Dedifferentiated amniotic fluid mesenchymal stem cell (primary cell): ENCODE results near the gene SPNS3.

ENCODE experiments used
- DNase-seq: peaks from one replicate; pipeline ENCODE4 v3.0.0-alpha.2; 2016; ENCODE audit errors: extremely low spot score

The SPNS3 gene

DNA sequence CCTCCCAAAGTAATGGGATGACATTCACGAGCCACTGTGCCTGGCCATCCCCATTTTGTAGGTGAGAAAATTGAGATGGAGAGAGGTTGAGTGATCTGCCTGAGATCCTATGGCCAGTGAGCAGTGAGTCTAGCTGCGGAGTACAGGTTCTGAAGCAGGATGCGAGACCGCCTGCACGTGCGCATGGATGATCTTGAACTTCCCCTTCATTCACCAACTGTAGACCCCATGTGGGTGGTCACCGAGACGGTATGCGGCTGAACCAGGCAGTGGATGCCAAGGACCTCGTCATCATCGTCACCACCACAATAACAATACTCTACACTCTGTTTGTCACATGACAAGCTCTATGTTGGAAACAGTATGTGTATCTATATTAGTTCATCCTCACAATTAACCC is 6.2 kb upstream of the SPNS3 start:
- DNase-seq, result no peak

DNA sequence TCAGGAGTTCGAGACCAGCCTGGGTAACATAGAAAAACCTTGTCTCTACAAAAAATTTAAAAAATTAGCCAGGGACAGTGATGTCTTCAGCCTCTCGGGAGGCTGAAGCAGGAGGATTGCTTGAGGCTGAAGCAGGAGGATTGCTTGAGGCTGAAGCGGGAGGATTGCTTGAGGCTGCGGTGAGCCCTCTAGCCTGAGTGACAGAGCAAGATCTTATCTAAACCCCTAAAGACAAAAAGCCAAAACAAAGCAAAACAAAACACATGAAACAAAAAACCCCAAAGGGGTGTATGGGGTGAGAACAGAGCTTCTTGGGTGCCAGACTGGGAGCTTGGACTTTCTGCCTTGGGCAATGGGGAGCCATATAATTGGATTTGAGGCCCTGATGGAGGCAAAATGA is 2.6 kb downstream of the SPNS3 start:
- no peak for DNase-seq

DNA sequence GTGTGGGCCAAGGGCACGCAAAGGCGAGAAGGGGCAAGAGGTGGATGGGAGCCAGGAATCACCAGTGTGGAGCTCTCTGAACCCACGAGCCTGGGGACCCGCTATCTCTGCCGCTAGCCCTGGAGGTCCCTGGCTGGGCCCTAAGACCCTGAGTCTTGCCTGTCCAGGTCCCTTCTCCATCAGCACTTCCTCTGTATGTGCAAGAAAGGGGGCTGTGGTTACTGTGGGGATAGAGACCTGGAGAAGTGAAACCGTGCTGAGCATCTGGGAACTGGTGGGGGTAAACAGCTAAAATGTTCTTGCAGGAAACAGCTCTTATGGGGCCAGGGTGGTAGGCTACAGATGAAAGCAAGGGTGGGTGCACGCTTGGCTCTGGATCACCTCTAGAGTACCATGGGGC is 3.1 kb downstream of the SPNS3 start:
- no peak for DNase-seq

DNA sequence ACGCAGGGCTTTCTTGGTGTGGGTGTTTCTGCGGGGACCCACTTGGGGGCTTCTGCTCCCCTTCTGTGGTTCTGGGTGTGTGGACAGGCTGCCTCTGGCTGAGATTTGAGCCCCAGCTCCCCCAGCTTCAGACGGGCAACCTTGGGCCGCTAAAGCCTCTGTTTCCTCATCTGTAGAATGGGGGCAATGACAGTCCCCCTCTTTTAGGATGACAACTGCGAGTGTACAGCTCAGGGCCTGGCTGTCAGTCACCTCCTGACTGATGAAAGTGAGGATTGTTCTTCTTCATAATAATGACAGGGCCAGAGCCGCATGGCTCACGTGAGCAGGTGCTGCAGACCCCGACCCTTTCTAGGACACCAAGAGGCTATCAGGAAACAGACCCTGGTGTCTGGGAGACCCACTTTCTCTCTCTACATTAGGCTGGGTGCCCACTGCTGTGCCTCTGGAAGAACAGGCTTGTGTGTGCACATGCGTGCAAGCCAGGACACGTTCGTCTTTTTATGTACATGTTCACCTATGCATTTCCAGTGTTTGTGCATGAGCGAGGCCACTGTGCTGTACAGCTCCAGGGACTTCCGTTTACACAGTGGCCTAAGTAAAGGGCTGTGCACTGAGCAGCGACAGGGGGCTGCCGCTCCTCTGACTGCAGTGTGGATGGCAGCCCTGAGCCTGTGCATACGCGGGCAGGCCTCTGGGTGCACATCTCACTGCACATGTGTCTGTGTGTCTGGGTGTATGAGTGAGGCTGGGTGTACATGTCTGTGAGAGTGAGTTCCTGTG is 4.6 kb downstream of the SPNS3 start:
- no peak for DNase-seq

DNA sequence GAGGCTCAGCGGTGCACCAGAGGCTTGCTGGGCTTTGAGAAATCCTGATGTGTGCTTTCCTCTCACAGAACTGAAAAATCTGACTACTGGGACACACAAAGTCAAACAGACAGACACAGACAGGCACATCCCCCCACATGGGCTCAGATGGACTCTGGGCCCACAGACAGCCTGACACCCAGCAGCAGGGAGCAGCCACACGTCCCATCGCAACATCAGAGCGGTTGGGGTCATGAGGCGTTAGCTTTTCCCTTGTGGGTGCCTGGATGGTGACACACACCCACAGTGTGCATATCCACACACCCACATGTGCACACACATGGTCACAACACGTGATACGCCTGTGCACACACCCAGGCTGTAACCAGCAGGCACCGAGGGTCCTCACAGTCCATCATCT is 6.3 kb downstream of the SPNS3 start:
- DNase-seq, result no peak

DNA sequence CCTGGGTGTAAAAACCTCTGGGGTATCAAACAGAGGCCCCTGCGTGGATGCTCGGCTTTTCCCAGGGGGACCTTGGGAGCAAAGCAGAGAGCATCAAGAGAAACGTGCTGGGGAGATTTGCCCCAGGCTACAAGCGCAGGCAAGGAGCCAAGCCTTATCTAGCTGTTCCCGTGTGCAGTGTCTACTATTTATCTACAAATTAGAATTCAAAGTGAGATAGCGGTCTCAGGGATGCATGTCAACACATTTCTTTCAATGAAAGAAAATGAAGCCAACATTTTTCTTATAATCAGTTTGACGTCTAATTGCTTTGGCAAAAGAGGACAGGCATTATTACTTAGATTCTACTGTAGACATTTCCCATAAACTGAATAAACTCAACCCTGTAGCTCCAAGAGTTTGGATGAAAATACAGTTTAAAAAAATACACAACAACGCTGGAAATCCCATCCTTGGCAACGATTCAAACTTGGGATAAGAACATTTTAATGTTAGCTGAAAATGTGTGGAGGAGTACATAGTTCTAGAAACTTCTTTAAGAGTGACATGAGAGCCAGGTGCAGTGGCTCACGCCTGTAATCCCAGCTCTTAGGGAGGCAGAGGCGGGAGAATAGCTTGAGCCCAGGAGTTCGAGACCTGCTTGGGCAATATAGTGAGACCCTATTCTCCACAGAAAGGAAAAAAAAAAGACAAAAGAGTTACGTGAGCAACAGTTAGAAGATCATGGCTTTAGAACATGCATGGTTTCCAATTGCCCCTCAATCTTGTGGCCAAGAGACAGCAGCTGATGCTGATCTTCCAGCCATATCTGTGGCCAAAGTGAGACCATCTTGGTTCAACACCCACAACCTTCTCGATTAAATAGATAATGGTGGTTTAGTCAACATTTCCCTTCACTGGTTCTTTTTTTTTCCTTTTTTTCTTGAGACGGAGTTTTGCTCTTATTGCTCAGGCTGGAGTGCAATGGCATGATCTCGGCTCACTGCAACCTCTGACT is 7.2 kb downstream of the SPNS3 start:
- DNase-seq, result no peak

DNA sequence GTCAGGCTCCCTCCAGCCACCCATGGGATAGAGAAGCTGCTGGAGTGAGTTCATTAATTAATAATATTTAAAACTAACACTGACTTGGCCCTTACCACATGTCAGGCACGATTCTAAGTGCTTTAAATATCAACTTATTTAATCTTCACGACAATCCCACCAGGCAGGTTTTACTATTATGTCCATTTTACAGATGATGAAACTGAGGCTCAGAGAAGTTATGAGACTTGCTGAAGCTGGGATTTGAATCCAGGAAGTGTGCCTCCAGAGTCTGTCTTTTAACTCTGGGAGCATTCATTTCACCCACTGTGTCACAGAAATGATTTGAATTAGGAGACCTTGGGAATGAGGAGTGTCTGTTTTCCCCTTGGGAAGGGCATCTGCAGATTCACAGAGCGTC is 8.8 kb downstream of the SPNS3 start:
- no peak for DNase-seq

DNA sequence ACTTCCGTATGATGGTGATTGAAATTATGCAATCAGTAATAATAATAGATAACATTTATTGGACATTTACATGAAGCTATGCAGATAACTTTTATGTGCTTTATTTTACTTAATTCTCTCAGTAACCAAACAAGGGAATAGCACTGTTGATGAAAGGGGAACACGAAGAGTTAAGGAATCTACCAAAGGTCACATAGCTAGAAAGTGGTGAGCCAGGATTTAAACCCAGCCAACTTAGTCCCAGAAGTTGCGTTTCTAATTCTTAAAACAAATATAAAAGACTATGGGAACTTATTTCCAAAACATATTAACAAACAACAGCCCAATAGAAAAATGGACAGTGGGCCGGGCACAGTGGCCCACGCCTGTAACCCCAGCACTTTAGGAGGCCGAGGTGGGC is 9.7 kb downstream of the SPNS3 start:
- no peak for DNase-seq

DNA sequence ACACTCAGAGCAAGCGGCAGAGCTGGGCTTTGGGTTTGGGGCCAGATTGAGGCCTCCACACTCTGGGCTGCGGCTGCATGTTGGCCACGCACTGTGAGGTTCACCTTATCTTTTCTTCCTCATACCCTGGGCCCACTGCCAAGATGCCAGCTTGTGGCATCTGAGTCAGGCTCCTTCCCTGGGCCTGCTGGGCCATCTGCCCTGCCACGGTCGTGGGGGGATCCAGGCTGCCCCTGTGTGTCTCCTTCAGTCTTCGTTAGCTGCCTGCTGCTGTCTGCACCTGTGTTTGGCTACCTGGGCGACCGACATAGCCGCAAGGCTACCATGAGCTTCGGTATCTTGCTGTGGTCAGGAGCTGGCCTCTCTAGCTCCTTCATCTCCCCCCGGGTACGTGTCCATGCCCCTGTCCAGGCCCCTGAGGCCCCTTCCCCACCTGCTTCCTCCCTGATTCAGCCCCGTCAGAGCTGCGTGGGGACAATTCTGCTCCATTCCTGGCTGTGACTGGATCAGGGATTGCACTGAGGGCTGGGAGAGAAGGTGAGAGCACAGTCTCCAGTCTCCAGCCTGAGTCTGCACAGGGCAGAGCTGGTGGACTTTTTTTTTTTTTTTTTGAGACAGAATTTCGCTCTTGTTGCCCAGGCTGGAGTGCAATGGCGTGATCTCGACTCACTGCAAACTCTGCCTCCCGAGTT is 11.2 kb downstream of the SPNS3 start:
- DNase-seq, result no peak

DNA sequence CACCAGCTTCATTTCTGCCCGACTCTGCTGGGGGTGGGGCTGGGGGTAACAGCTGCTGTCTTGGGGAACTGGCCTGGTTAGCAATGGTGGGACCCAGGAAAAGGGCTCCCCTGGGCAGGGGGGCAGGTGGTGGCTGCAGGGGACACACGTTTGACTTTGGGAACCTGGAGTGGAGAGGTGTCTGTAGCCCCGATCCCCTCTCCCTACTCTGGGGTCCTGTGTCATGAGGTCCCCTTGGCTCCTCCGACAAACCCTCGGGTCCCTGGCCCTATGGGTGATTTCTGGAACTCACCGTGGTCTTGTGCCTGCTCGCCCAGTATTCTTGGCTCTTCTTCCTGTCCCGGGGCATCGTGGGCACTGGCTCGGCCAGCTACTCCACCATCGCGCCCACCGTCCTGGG is 12.0 kb downstream of the SPNS3 start:
- DNase-seq, result no peak

DNA sequence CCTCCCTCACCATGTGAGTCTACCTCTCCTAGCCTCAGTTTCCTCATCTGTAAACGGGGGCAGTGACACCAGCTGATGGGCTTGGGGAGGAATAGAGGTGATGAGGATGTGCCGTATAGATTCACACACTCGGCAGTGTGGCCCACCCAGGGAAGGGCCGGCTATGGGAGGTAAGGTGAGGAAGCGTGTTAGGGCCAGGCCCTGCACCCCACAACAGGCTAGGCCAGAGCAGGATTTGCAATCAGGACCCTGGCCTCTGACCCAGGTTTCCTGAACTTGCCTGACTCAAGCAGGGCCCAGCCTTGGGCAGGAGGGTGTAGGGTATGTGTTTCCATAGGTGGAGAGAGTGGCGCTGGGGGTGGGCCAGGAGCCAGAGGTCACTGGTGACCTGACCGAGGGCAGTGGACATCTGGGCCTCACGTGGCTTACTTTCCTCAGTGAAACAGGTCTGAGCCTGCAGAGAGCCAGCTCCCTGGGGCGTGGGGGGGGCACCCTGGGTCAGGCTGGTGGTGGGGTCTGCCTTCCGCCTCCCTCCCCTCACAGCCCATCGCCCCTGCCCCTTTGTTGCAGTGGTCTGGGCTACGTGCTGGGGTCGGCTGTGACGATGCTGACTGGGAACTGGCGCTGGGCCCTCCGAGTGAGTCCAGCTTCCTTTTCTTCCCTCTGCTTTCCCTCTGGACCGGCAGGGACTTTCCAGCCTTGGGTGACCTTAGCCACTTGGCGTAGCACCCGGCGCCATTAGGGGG is 12.8 kb downstream of the SPNS3 start:
- no peak for DNase-seq

DNA sequence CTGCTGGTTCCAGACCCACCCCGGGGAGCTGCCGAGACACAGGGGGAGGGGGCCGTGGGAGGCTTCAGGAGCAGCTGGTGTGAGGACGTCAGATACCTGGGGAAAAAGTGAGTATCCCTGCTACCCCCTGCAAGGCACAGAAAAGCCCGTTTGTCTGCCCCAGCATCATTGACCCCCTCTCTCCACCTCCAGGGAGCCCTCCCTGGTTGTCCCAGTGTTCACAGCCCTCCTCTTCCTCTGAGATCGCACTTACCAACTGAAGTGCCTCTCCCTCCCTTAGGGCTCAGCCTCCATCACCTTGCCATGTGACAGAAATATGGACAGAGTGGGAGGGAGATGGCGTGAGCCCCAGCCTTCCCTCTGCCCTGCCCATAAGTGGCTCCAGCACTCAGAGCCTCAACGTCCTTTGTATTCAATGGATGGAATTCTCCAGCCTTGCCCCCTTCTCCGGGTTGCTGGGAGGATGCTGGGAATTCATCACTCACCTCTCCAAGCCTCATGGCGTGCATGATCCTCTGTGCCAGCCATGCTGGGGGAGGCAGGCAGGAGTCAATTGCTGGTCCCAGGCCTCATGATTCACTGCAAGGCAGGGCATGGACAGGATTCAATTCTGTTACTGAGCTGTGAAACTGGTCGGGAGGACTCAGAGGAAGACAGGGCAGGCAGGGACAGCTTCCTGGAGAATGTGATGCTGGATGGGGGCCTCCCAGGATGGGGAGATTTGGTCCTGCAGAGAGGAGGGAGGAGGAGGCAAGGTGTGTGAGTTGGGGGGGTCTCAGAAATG is 14.6 kb downstream of the SPNS3 start:
- no peak for DNase-seq

DNA sequence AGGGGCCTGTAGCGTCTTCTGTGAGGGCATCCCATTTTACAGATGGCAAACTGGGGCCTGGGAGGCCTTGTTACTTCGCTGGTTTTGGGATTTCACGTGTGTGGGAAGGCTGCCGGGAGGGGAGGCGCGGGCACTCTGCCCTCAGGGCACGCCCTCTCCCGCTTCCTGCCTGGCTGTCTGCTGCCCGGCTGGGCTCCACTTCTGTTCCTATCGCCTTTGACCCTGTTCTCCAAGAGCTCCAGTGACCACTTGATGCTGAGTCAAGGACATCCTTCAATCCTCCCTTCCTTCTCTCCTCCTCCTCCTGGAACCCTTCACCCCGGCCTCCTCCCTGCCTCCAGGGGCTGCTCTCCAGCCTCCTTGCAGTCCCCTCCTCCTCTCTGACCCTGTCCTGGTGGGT is 16.0 kb downstream of the SPNS3 start:
- DNase-seq, result no peak

DNA sequence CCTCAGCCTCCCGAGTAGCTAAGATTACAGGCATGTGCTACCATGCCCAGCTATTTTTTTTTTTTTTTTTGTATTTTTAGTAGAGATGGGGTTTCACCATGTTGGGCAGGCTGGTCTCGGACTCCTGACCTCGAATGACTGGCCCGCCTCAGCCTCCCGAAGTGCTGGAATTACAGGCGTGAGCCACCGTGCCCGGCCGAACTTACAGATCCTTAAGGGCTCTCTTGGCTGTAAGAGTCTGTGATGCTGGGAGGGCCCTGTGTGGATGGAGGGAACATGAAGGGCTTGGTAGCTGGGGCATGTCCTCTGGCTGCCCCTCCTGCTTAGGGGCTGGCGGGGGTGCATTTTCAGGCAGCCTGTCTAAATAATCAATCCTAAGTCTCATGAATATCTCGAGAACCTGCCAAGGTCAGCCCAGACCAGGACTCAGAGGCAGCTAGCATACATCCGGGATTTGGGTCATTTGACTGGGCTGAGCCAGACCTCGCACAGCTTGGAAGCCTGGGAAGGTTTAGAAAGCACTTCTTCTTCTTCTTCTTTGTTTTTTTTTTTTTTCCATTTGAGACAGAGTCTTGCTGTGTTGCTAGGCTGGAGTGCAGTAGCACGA is 17.1 kb downstream of the SPNS3 start:
- DNase-seq, result no peak

DNA sequence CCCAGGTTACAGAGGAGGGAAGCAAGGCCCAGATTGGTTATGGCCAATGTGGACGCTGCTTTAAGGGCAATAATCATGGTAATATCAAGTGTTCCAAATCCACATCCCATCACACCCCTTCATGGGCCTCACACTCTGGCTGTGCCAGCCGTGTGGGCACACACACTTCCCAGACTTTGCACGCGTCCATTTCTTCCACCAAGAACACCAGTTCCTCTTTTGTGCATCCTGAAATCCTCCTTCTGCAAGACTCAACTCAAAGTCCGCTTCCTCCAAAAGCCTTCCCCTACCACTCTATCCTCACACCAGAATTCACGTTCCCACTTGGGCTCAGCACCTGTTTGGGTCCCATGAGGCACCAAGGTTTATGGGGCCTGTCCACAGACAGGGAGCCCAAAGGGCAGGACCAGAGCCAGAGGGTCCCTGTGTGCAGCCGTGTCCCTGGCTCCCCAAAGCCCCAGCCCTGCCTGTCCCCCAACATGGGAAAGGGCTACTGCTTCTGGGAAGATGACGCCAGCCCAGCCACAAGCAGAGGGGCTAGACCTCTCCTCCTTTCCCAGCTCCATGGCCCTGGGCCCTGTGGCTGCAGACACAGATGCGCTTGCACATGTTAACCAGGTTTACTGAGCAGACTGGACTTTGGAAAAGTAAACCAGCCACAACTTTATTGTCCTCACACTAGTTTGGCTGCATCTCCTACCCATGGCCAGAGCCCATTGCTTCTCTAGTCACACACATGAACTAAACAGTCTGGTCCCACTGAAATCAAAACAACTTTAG is 20.3 kb downstream of the SPNS3 start:
- DNase-seq, result no peak

DNA sequence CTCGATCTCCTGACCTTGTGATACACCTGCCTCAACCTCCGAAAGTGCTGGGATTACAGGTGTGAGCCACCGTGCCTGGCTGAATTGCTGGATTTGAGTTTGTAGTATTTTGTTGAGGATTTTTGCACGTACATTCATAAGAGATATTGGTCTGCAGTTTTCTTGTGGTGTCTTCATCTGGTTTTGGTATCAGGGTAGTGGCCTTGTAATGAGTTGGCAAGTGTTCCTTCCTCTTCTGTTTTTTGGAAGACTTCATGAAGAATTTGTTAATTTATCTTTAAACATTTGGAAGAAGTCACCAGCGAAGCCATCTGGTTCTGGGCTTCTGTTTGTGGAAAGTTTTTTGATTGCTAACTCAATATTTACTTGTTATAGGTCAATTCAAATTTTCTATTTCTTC is 26.9 kb downstream of the SPNS3 start:
- no peak for DNase-seq

DNA sequence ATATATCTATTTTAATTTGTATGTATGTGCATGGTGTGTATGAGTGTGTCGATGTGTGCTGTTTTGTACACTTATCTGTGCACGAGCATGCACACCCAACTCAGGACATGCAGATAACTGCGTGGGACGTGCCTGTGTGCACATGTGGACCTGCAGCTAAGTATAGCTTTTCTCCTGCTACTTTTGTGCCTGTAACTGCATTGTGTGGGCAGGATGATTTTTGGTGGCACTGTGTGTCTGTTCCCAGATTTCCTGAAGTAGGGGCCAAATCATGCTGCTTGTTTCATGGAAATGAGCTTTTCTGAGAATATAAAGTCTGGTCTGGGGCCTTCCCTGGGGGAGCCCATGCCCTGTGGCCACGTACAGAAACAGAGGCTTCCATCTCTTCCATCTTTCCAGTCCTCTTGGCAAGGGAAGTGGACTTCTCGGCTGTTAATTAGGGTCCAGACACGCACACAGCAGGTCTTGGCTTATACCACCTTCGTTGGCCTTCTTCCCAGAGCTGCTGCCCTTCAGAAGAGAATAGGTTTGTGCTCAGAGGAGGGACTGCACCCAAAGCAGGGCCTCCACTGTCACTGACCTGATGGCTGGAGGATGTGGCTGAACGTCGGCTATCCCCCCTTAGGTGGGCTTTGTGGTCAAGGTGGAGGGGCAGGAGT is 30.2 kb downstream of the SPNS3 start:
- DNase-seq, result no peak

DNA sequence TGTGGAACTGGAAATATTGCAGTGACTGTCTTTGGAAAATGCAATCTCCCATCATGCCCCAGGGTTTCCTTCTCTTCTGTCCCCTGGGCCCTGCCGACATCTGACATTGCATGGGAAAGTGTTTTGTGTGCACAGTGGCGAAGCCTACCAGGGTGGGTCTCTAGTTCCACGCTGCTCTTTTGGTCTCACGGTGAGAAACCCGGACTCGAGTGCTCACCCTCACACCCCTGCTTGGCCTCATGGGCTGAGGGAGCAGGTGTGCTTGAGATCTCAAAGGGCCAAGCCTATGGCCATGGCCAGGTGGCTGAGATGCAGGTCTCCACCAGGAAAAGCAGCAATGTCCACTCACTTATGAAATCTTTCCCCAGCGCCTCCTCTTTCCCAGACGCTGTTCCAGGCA is 32.0 kb downstream of the SPNS3 start:
- DNase-seq, result no peak

DNA sequence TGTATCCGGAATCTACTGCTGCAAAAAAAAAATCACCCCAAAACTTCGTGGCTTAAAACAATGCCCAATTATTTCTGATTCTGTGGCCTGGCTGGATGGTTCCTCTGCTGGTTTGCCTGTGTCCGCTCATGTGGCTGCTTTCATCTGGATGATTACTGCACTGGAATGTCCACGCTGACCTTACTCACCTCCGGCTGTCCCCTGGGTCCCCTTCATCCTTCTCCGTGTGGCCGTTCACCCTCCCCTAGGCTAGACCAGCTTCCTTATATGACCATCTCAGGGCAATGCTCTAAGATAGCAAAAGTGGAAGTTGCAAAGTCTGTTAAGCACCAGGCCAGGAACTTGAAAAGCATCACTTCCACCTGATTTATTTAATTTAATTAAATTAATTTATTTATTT is 33.5 kb downstream of the SPNS3 start:
- no peak for DNase-seq
